Measurements from ENCODE around the gene TNFSF11.

Gene TNFSF11

DNA sequence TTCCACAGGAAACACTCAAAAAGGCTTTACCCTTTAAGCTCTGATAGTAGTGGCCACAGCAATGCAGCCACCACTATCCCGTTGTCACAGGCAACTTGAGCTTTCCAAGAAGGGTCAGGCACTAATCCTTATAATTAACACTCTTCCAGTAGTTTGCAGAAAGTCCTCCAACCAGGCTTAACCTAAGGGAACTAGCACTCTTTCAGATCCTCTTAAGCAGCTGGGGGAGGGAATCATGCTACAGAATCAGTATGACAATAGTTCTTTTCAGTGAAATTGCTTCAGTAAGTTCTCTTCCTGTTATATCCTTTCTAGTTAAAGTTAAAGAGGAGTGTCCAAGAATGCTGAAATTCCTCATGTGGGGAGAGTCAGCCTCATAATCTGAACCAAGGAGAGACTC is 82.2 kb downstream of the TNFSF11 start:
- no peak for DNase-seq

DNA sequence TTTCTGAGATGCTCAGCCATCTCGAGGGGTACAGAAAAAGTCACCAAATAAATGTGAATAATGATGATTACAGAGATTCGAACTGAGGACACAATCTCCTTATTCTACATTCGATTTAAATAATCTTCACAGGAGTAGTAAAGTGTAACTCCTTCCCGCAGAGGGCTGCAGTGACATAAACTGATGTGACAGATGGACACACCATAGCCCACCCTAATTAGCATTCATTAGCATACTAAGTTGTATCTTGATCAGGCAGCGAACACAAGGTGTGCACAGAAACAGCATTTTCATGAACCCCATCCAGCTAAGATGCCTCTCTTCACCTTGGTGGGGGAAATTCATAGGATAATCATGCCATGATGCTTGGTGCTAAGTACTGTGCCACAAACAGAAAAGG is 83.0 kb downstream of the TNFSF11 start:
- no peak for DNase-seq
